Psoas muscle (tissue), 8 donors: Measurements from ENCODE around the gene KCNJ16. TPM values are rescaled to one million over a fixed set of nuclear protein-coding genes. Genes with fewer than 3 reads are reported as not detected.

ENCODE experiments used
- ATAC-seq, 4 donors: fragments of 200-7000 bp; cut with Tn5 transposase; one replicate each; pipeline ENCODE4 v1.9.1; 2020; ENCODE audit warnings: moderate library complexity in 3 of 4, mild to moderate bottlenecking in 2 of 4
- DNase-seq, 2 donors: peaks; one replicate each; pipeline ENCODE4 v3.0.0-alpha.2; 2020
- H3K27ac ChIP-seq: fragments of 200-600 bp; one replicate; pipeline ENCODE4 v1.8.0; 2022
- H3K27me3 ChIP-seq, 3 donors: fragments of 200-600 bp in 1 of 3; one replicate each; pipeline versions ENCODE4 v1.6.1 to v1.8.0; 2013 to 2022; ENCODE audit warnings: low read length in 2 of 3, mild to moderate bottlenecking in 2 of 3, moderate library complexity in 1 of 3; ENCODE audit not compliant: insufficient read depth in 3 of 3
- H3K36me3 ChIP-seq, 2 donors: fragments of 200-600 bp in 1 of 2; one replicate each; pipeline versions ENCODE4 v1.6.1 to v1.8.0; 2013 to 2022; ENCODE audit warnings: low read depth in 1 of 2, mild to moderate bottlenecking in 1 of 2, moderate library complexity in 1 of 2; ENCODE audit not compliant: insufficient read depth in 1 of 2
- H3K4me1 ChIP-seq: fragments of 200-600 bp; one replicate; pipeline ENCODE4 v1.8.0; 2022
- H3K4me3 ChIP-seq: fragments of 200-600 bp; one replicate; pipeline ENCODE4 v1.8.0; 2022; ENCODE audit warnings: mild to moderate bottlenecking
- H3K9me3 ChIP-seq: fragments of 200-600 bp; one replicate; pipeline ENCODE4 v1.8.0; 2022
- CTCF ChIP-seq: fragments of 200-600 bp; IDR thresholded peaks from one replicate; pipeline ENCODE4 v1.8.0; 2022; ENCODE audit warnings: antibody characterized with exemption
- WGBS, 3 donors: extraction: QIAGEN DNeasy Blood & Tissue Kit; methylation state at CpG; one replicate each; pipeline versions ENCODE4 v1.1.6 to v1.1.7; 2013; 5-methylcytosine and 5-hydroxymethylcytosine counted together
- intact Hi-C, 2 donors: fragments of 100-400 bp; cut with DNase I; formaldehyde crosslinking; loops; one replicate each; pipeline versions ENCODE4 v1.11.0 to v1.14.2; 2022
- polyA plus RNA-seq, 3 donors: library from polyadenylated mRNA; stranded (reverse); fragments of 200-250 nt; gene quantifications; one replicate each; pipeline ENCODE4 v1.2.3, GENCODE V29; 2013
- total RNA-seq, 4 donors: library from RNA; stranded (reverse); fragmentation: NEBNext Ultra II Directional in 2 of 4; extraction: Animal tissue kit (Norgen Biotek cat#: 25700) in 2 of 4; gene quantifications; one replicate each; pipeline versions ENCODE4 v1.2.1 to v1.2.4, GENCODE V29; 2021 to 2023
- donor health status: healthy with polysubstance abuse.
- donor health status: DM: no; HTN: no; CAD: no; lungs with moderate emphysema.
- donor health status: Bipolar disorder and iron deficiency.
- donor health status: healthy.
- donor health status: DM: yes; HTN: yes; CAD: no.
- donor health status: DM: no; HTN: no; CAD: no.
- donor health status: DM: no; HTN: no; CAD: no.
- donor health status: DM: yes; HTN: yes; CAD: no.

Gene KCNJ16
- total and polyA plus RNA-seq, 7 donors: 0.04 to 0.27 TPM; not detected in 5

- Histone ChIP-seq H3K27me3 (no peaks in the 10 kb centered on the region), H3K4me3 (no peak overlapping the region), H3K36me3 (no peaks in the 10 kb centered on the region), H3K9me3 (no peaks in the 10 kb centered on the region), H3K4me1 (no peaks in the 10 kb centered on the region), H3K27ac (no peak overlapping the region)
- DNase-seq (no peak), ATAC-seq (no peak)
- WGBS, 3 donors: 65 to 75% (median 69%) methylated on average over 3 of the region's 3 CpGs
- intact Hi-C loops: no loop called here
- TF ChIP-seq CTCF: no peak
Observed at GRCh38 chr17:70102531-70102930, 27.5 kb downstream of the KCNJ16 start.

GRCh38 chr17:70104791-70105523 lies 29.9 kb downstream of the KCNJ16 start:
- ATAC-seq: no peak
- H3K4me3 ChIP-seq: no peak overlapping the region
- no peaks in the 10 kb centered on the region for H3K27me3 ChIP-seq
- intact Hi-C loops: no loop called here
- H3K36me3 ChIP-seq: no peaks in the 10 kb centered on the region
- H3K4me1 ChIP-seq: peaks cover 7% of the 10 kb centered on the region
- no peak for TF ChIP-seq CTCF
- no peak overlapping the region for H3K27ac ChIP-seq
- H3K9me3 ChIP-seq: no peaks in the 10 kb centered on the region
- DNase-seq: no peak
- WGBS, 3 donors: 66 to 72% (median 69%) methylated on average over 12 of the region's 12 CpGs

- Histone ChIP-seq H3K36me3 (no peaks in the 10 kb centered on the region), H3K27me3 (no peaks in the 10 kb centered on the region), H3K27ac (no peak overlapping the region), H3K4me3 (no peak overlapping the region), H3K9me3 (no peaks in the 10 kb centered on the region), H3K4me1 (peaks cover 7% of the 10 kb centered on the region)
- intact Hi-C loops: no loop called here
- 68 to 90% (median 76%) methylated on average over 3 of the region's 3 CpGs for WGBS, 3 donors
- no peak for ATAC-seq
- TF ChIP-seq CTCF: no peak
- DNase-seq: no peak
Observed at GRCh38 chr17:70105641-70106040, 30.6 kb downstream of the KCNJ16 start.

GRCh38 chr17:70106551-70106950 lies 31.5 kb downstream of the KCNJ16 start:
- 76 to 94% (median 76%) methylated on average over 3 of the region's 3 CpGs for WGBS, 3 donors
- no peak overlapping the region for H3K4me3 ChIP-seq
- H3K36me3 ChIP-seq: no peaks in the 10 kb centered on the region
- peaks cover 7% of the 10 kb centered on the region for H3K4me1 ChIP-seq
- no peak overlapping the region for H3K27ac ChIP-seq
- H3K27me3 ChIP-seq: no peaks in the 10 kb centered on the region
- TF ChIP-seq CTCF: no peak
- DNase-seq: no peak
- no peak for ATAC-seq
- intact Hi-C loops: no loop called here
- H3K9me3 ChIP-seq: no peaks in the 10 kb centered on the region

- intact Hi-C loops: no loop called here
- no peaks in the 10 kb centered on the region for H3K27me3 ChIP-seq
- no peaks in the 10 kb centered on the region for H3K36me3 ChIP-seq
- no peak for DNase-seq
- ATAC-seq: no peak
- H3K27ac ChIP-seq: no peak overlapping the region
- H3K4me1 ChIP-seq: peaks cover 7% of the 10 kb centered on the region
- no peaks in the 10 kb centered on the region for H3K9me3 ChIP-seq
- H3K4me3 ChIP-seq: no peak overlapping the region
- no peak for TF ChIP-seq CTCF
Observed at GRCh38 chr17:70107441-70107840, 32.4 kb downstream of the KCNJ16 start.
